Activated CD4-positive, alpha-beta memory T cell treated with anti-CD3 and anti-CD28 coated beads for 36 hours (primary cell): ENCODE data around the gene NR2C2AP. TPM values are rescaled to one million over a fixed set of nuclear protein-coding genes. Genes with fewer than 3 reads are reported as not detected.
A peak's percentile ranks its signal among the peaks of the same experiment; 100 is the strongest.

Experiments used
- CTCF ChIA-PET: fragments of 350-600 bp; sonication (Branson Sonifier 250); formaldehyde crosslinking; loops from one replicate; lab custom pipeline; 2021; ENCODE audit warnings: antibody characterized with exemption, inconsistent platforms; lab: Charles Lee
- POLR2A ChIA-PET: fragments of 350-600 bp; sonication (Branson Sonifier 250); formaldehyde crosslinking; loops from one replicate; lab custom pipeline; 2021; ENCODE audit warnings: antibody characterized with exemption; lab: Charles Lee
- DNase-seq: peaks from one replicate; pipeline ENCODE4 v3.0.0-alpha.2; 2020
- H3K27ac Mint-ChIP-seq: one replicate; pipeline ENCODE4 v1.8.0; 2021; ENCODE audit warnings: mixed read lengths
- H3K27me3 Mint-ChIP-seq: one replicate; pipeline ENCODE4 v1.8.0; 2021; ENCODE audit warnings: mixed read lengths
- H3K36me3 Mint-ChIP-seq: one replicate; pipeline ENCODE4 v1.8.0; 2021; ENCODE audit warnings: mixed read lengths
- H3K4me1 Mint-ChIP-seq: one replicate; pipeline ENCODE4 v1.8.0; 2021; ENCODE audit warnings: low read depth, mixed read lengths
- H3K4me3 Mint-ChIP-seq: one replicate; pipeline ENCODE4 v1.8.0; 2021; ENCODE audit warnings: mild to moderate bottlenecking, mixed read lengths
- H3K9me3 Mint-ChIP-seq: one replicate; pipeline ENCODE4 v1.8.0; 2021; ENCODE audit warnings: mixed read lengths
- intact Hi-C: fragments of 100-400 bp; cut with micrococcal nuclease; formaldehyde crosslinking; loops from one replicate; pipeline ENCODE4 v1.15.1; 2023
- total RNA-seq, 2 experiments: library from RNA; stranded (reverse); gene quantifications; one replicate each; pipeline ENCODE4 v1.2.3, GENCODE V29; 2021

NR2C2AP gene
- total RNA-seq, 2 experiments from 2014 or later = 39.2 to 42.9 TPM

- Mint-ChIP-seq H3K36me3 (peaks cover 25% of the 10 kb centered on the region), H3K27me3 (no peaks in the 10 kb centered on the region), H3K4me3 (peak overlapping the region; percentile 94), H3K4me1 (peaks cover 21% of the 10 kb centered on the region), H3K27ac (peak overlapping the region; percentile 93), H3K9me3 (no peaks in the 10 kb centered on the region)
- intact Hi-C loops = no loop called here
- no peak for DNase-seq
- ChIA-PET CTCF (interaction anchor here (0.9 to 3.4 kb wide), 5 partner anchors 10 to 27 kb away, joined by 3 to 15 read pairs (median 11); partner anchors contain the start of genes BORCS8, NCAN and RFXANK), POLR2A (interaction anchor here (0.8 to 3.0 kb wide), 2 partner anchors 9 to 282 kb away, joined by 3 to 25 read pairs; partner anchors contain the start of genes BORCS8, DDX49 and RFXANK)
Measured at GRCh38 chr19:19201697-19202630, 1.2 kb downstream of the NR2C2AP start.

- ChIA-PET CTCF (interaction anchor here (1.7 kb wide), 1 partner anchor 19 kb away, joined by 6 read pairs; no protein-coding TSS in a partner anchor), POLR2A (interaction anchor here (4.4 kb wide), 1 partner anchor 8 kb away, joined by 25 read pairs; the partner anchor contains the start of gene NR2C2AP)
- DNase-seq = no peak
- Mint-ChIP-seq H3K27ac (no peak overlapping the region), H3K36me3 (peaks cover 10% of the 10 kb centered on the region), H3K4me3 (peak overlapping the region; percentile 96), H3K4me1 (peaks cover 33% of the 10 kb centered on the region), H3K9me3 (no peaks in the 10 kb centered on the region), H3K27me3 (no peaks in the 10 kb centered on the region)
- intact Hi-C loops = loop anchor here (5.0 to 10.0 kb wide), 3 partner anchors 132 to 471 kb away; partner anchors contain the start of genes ATP13A1, SLC25A42 and ZNF101
Measured at GRCh38 chr19:19193926-19194325, 9.3 kb downstream of the NR2C2AP start.

DNA sequence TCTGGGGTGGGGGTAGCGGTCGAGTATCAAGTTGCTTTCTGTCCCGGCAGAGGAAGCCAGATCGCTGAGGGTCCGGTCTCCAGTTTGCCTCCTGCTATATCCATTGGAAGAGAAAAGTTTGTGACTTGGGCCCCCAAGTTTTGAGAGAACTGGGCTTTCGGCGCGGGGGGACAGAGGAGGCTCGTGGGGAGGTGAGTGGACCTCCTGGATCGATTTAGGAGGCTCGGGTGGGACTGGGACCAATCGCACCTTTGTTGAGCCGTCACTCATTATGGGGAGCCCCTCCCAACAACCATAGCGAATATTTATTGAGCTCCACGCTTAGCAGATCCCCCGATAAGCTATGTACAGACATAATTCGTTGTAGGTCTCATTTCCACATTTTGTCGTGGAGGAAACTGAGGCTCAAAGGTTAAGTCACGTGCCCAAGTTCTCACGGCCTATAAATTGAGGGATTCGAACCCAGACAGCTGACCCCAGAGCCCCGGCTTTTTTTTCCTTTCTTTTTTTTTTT, 10.2 kb downstream of the NR2C2AP start:
- no peak for DNase-seq
- Mint-ChIP-seq H3K27ac (peak overlapping the region; percentile 96), H3K36me3 (peaks cover 4% of the 10 kb centered on the region), H3K27me3 (no peaks in the 10 kb centered on the region), H3K9me3 (no peaks in the 10 kb centered on the region), H3K4me1 (peaks cover 38% of the 10 kb centered on the region), H3K4me3 (peak overlapping the region; percentile 96)
- intact Hi-C loops = loop anchor here (1.0 to 10.0 kb wide), 9 partner anchors 10 to 671 kb away; partner anchors contain the start of genes ATP13A1, COPE, DDX49 and ELL
- ChIA-PET CTCF (interaction anchor here (1.2 to 2.9 kb wide), 4 partner anchors 10 to 47 kb away, joined by 4 to 14 read pairs (median 12); partner anchors contain the start of gene NR2C2AP), POLR2A (interaction anchor here (0.8 to 4.4 kb wide), 2 partner anchors 9 to 180 kb away, joined by 3 to 25 read pairs; partner anchors contain the start of gene NR2C2AP)

DNA sequence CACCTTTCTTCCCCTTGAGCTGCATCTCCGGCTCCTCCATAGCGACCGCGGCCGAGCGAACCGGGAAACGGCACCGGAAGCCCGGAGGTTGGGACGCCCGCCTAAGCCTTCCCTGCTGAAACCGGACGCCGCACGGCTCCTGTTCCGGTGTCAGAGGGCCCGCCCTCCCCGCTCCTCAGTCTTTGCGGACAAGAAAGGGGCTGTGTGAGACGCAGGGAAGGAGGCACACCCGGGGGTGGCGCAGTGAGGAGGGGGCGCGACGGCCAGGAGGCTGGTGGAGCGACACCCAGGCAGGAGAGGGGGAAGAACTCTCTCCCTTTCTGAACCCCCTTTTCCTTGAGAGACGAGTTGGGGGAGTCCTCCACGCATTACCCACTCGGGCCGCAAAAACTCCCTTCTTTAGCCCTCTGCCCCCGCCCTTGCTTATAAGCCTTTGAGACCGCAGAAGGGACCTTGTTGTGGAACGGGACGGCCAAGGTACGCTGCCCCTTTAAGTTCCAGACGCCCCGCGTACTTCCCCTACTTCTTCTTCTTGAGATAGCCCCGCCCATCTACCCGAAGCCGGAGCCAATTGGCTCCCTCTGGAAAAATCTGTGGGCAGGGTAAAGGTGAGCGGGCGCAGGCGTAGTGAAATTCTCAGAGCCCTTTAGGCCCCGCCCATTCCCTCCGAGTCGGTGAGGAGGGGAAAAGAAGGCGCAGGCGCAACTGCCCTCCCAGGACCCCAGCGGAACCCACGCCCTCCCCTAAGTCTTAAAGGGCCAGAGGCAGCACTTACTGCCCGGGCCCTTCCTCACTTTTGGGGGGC, 10.9 kb downstream of the NR2C2AP start, which contains the start of the genes BORCS8 and RFXANK:
Gene BORCS8, minus strand, starts transcription at position 75 of the 805 bp plus-strand sequence. Its CDS starts 35 bp downstream, at position 40.
Gene RFXANK, plus strand, starts transcription at position 181 of the 805 bp plus-strand sequence. CDS start 1,689 bp downstream, outside the sequence.
- Mint-ChIP-seq H3K4me1 (peaks cover 38% of the 10 kb centered on the region), H3K27me3 (no peaks in the 10 kb centered on the region), H3K27ac (peak within 1 kb of the TSS; percentile 96), H3K36me3 (peaks cover 3% of the 10 kb centered on the region), H3K9me3 (no peaks in the 10 kb centered on the region), H3K4me3 (peak within 1 kb of the TSS; percentile 96)
- ChIA-PET CTCF (interaction anchor here (1.2 to 2.9 kb wide), 6 partner anchors 11 to 298 kb away, joined by 3 to 14 read pairs (median 8); partner anchors contain the start of gene NR2C2AP), POLR2A (interaction anchor here (1.1 to 4.4 kb wide), 2 partner anchors 10 to 273 kb away, joined by 3 to 25 read pairs; partner anchors contain the start of genes COPE, DDX49 and NR2C2AP)
- DNase-seq = peak; percentile 100
- intact Hi-C loops = loop anchor here (1.0 to 10.0 kb wide), 9 partner anchors 11 to 670 kb away; partner anchors contain the start of genes ATP13A1, COPE, DDX49 and ELL

- ChIA-PET POLR2A (interaction anchor here (1.1 to 4.4 kb wide), 2 partner anchors 11 to 272 kb away, joined by 3 to 25 read pairs; partner anchors contain the start of genes COPE, DDX49 and NR2C2AP), CTCF (interaction anchor here (1.1 to 2.9 kb wide), 6 partner anchors 11 to 299 kb away, joined by 3 to 14 read pairs (median 8); partner anchors contain the start of gene NR2C2AP)
- no peak for DNase-seq
- peak overlapping the region; percentile 96 for H3K27ac Mint-ChIP-seq
- intact Hi-C loops = loop anchor here (1.0 to 10.0 kb wide), 9 partner anchors 12 to 669 kb away; partner anchors contain the start of genes ATP13A1, COPE, DDX49 and ELL
- H3K4me3 Mint-ChIP-seq = peak overlapping the region; percentile 96
- H3K9me3 Mint-ChIP-seq = peaks cover 2% of the 10 kb centered on the region
- peaks cover 40% of the 10 kb centered on the region for H3K4me1 Mint-ChIP-seq
- H3K27me3 Mint-ChIP-seq = no peaks in the 10 kb centered on the region
- peaks cover 6% of the 10 kb centered on the region for H3K36me3 Mint-ChIP-seq
Measured at GRCh38 chr19:19191768-19192077, 11.5 kb downstream of the NR2C2AP start.

GRCh38 chr19:19186742-19187141, 16.5 kb downstream of the NR2C2AP start:
- Mint-ChIP-seq H3K4me1 (peaks cover 34% of the 10 kb centered on the region), H3K27ac (no peak overlapping the region), H3K4me3 (no peak overlapping the region), H3K27me3 (no peaks in the 10 kb centered on the region), H3K36me3 (peaks cover 22% of the 10 kb centered on the region), H3K9me3 (peaks cover 7% of the 10 kb centered on the region)
- POLR2A ChIA-PET = no interaction called here
- intact Hi-C loops = loop anchor here (1.0 kb wide), 1 partner anchor 39 kb away; no protein-coding TSS in a partner anchor
- CTCF ChIA-PET = interaction anchor here (1.1 to 4.0 kb wide), 3 partner anchors 9 to 34 kb away, joined by 3 to 12 read pairs (median 5); no protein-coding TSS in a partner anchor
- no peak for DNase-seq

- ChIA-PET CTCF (interaction anchor here (0.6 to 4.0 kb wide), 7 partner anchors 10 to 304 kb away, joined by 3 to 12 read pairs (median 4); no protein-coding TSS in a partner anchor), POLR2A (no interaction called here)
- intact Hi-C loops = loop anchor here (1.0 kb wide), 1 partner anchor 39 kb away; no protein-coding TSS in a partner anchor
- H3K9me3 Mint-ChIP-seq = peaks cover 7% of the 10 kb centered on the region
- H3K4me3 Mint-ChIP-seq = no peak overlapping the region
- H3K27me3 Mint-ChIP-seq = no peaks in the 10 kb centered on the region
- DNase-seq = peak; percentile 70
- peaks cover 30% of the 10 kb centered on the region for H3K4me1 Mint-ChIP-seq
- H3K27ac Mint-ChIP-seq = no peak overlapping the region
- peaks cover 23% of the 10 kb centered on the region for H3K36me3 Mint-ChIP-seq
Measured at GRCh38 chr19:19185853-19186740, 17.1 kb downstream of the NR2C2AP start.

- no peak for DNase-seq
- intact Hi-C loops = no loop called here
- Mint-ChIP-seq H3K36me3 (peaks cover 21% of the 10 kb centered on the region), H3K27me3 (no peaks in the 10 kb centered on the region), H3K4me3 (no peak overlapping the region), H3K27ac (no peak overlapping the region), H3K9me3 (peaks cover 3% of the 10 kb centered on the region), H3K4me1 (peaks cover 6% of the 10 kb centered on the region)
- CTCF ChIA-PET = interaction anchor here (1.0 to 1.6 kb wide), 2 partner anchors 45 to 309 kb away, joined by 3 read pairs; no protein-coding TSS in a partner anchor
- POLR2A ChIA-PET = no interaction called here
Measured at GRCh38 chr19:19181488-19181998, 21.7 kb downstream of the NR2C2AP start.

DNA sequence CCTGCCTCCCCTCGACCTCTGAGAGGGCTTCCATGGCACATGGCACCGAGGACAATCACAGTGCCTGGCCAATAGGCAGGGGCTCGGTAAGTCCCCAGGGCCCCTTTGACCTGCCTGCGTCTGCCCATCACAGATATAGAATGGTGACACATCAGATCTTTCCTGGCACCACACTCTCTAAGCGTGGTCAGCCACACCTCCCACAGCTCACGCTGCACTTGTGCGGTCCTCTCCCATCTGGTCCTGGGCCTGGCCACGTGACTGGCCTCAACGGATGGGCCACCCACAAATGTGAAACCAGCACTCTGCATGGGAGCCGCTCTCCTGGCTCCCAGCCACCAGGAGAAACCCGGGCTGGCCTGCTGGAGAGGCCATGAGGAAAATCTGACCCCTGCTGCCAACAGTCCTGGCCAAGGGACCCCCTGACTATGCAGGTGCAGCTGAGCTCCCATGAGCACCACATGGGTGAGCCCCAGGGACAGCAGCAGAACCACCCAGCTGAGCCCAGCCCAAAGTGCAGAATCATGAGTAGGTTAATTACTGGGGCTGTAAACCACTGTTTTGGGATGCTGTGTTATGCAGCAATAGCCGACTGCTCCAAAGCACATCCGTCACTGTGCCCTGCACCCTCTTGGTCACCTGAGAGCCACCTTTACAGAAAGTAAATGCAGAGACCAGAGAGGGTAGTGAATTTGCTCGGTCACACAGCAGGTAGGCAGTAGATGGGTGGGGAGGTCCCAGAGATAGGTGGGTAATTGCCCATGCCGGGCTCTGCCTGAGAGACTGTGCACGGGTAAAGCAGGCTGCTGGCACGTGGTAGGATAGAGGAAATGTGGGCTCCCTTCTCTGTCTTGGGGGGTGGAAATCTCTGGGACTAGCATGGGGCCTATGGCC, 23.4 kb downstream of the NR2C2AP start:
- no peak overlapping the region for H3K27ac Mint-ChIP-seq
- H3K4me3 Mint-ChIP-seq = no peak overlapping the region
- H3K4me1 Mint-ChIP-seq = no peaks in the 10 kb centered on the region
- intact Hi-C loops = no loop called here
- H3K27me3 Mint-ChIP-seq = no peaks in the 10 kb centered on the region
- ChIA-PET POLR2A (no interaction called here), CTCF (no interaction called here)
- peaks cover 15% of the 10 kb centered on the region for H3K36me3 Mint-ChIP-seq
- DNase-seq = no peak
- no peaks in the 10 kb centered on the region for H3K9me3 Mint-ChIP-seq
